Esophagus squamous epithelium (tissue), 5 donors: Measurements from ENCODE around the gene CNRIP1. TPM values are rescaled to one million over a fixed set of nuclear protein-coding genes. Genes with fewer than 3 reads are reported as not detected.

Experiments used
- DNase-seq: peaks from one replicate; lab custom pipeline; 2025; lab: John Stamatoyannopoulos, UW
- H3K27ac ChIP-seq, 4 donors: fragments of 200-600 bp; sonication (generic); one replicate each; pipeline ENCODE4 v1.5.1; 2016 to 2019; ENCODE audit warnings: mild to moderate bottlenecking in 1 of 4
- H3K27me3 ChIP-seq, 4 donors: fragments of 200-600 bp; sonication (generic); 1 replicate in 3 of 4; 2 replicates in 1 of 4; pipeline versions ENCODE4 v1.5.1 to v1.6.0; 2017 to 2021; ENCODE audit warnings: antibody characterized with exemption in 1 of 4
- H3K36me3 ChIP-seq, 3 donors: fragments of 200-600 bp; sonication (generic); one replicate each; pipeline ENCODE4 v1.5.1; 2016 to 2019
- H3K4me1 ChIP-seq, 3 donors: fragments of 200-600 bp; sonication (generic); one replicate each; pipeline ENCODE4 v1.5.1; 2017 to 2019
- H3K4me3 ChIP-seq, 4 donors: fragments of 200-600 bp; sonication (generic); 1 replicate in 3 of 4; 2 replicates in 1 of 4; pipeline ENCODE4 v1.5.1; 2016 to 2019; ENCODE audit warnings: mild to moderate bottlenecking in 2 of 4, moderate library complexity in 1 of 4
- H3K9me3 ChIP-seq, 3 donors: fragments of 200-600 bp; sonication (generic); one replicate each; pipeline ENCODE4 v1.5.1; 2016 to 2019
- POLR2A ChIP-seq, 4 donors: fragments of 450-650 bp; IDR thresholded peaks; one replicate each; pipeline ENCODE4 v1.6.1; 2017; ENCODE audit warnings: antibody characterized with exemption in 4 of 4, mild to moderate bottlenecking in 4 of 4, moderate library complexity in 3 of 4
- WGBS, 2 donors: methylation state at CpG; one replicate each; pipeline ENCODE4 v1.1.5; 2018; 5-methylcytosine and 5-hydroxymethylcytosine counted together
- intact Hi-C: fragments of 100-400 bp; cut with DNase I; formaldehyde crosslinking; loops from one replicate; pipeline ENCODE4 v1.15.0; 2022
- total RNA-seq, 4 donors: library from RNA; depleted of rRNA; stranded (reverse); fragments of >200 nt; gene quantifications; one replicate each; pipeline ENCODE4 v1.1.0, GENCODE V29; 2016
- TF ChIP-seq, protein P1 (sequence below), 6 experiments: fragments of 450-650 bp in 4 of 6; fragments of 200-600 bp in 2 of 6; sonication (generic) in 2 of 6; IDR thresholded peaks; one replicate each; pipeline ENCODE4 v1.5.1; 2016 to 2019; ENCODE audit warnings: antibody characterized with exemption in 6 of 6, mild to moderate bottlenecking in 4 of 6, moderate library complexity in 4 of 6
- donor health status: DM: yes; HTN: yes; CAD: no.

Gene CNRIP1
- total RNA-seq, 4 donors from 2014 or later, result 0.61 to 21.4 (median 5.0) TPM

DNA sequence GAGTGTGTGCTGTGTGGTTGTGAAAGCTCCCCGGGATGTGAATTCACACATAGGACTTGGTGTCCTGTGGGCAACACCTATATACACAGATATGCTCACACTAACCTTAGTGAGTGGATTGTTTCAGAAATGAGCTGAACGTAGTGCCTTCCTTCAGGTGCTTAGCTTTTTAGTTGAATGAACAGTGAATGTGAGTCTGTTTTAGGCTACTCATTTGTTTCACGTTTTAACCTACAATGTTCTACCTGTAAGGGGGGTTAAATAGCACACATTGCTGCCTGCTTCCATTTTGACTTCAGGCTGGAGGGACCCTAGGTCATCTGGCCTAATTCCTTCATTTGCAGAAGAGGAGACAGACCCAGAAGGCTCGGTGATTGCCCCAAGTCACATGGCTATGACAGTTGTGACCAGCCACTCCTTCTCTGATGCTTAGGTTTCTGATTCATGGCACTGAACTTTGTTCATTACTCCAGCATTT, 46.4 kb upstream of the CNRIP1 start:
- peak overlapping the region in 3 of 4 donors; percentile 15 to 53 (median 19) for H3K4me3 ChIP-seq

DNA sequence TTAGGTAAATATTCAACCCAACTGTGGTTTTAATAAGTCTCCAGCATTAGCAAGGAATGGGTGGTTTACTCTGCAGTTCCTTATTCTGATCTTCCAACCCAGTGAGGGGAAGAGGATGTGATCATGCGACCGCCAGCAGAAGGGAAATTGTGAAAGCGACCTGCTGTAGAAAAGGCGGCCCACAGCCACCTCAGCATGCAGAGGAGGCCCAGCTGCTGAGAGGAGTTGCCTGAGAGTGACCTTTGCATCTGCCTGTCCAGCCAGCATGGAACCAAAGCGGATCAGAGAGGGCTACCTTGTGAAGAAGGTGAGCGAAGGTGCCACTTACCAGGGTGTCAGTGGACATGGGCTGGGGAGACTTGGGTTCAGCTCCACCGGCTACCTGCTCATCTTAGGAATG, 45.3 kb upstream of the CNRIP1 start, which contains the start of gene PLEK:
PLEK (plus strand) TSS at position 196 of the 400 bp plus-strand sequence; CDS start at position 266, 70 bp downstream.
- no peaks in the 10 kb centered on the region for H3K36me3 ChIP-seq
- H3K4me1 ChIP-seq, result peaks cover 6 to 33% (median 11%) of the 10 kb centered on the region in 3 donors
- no peak for DNase-seq
- H3K9me3 ChIP-seq, result no peaks in the 10 kb centered on the region
- TF ChIP-seq, protein P1, sequence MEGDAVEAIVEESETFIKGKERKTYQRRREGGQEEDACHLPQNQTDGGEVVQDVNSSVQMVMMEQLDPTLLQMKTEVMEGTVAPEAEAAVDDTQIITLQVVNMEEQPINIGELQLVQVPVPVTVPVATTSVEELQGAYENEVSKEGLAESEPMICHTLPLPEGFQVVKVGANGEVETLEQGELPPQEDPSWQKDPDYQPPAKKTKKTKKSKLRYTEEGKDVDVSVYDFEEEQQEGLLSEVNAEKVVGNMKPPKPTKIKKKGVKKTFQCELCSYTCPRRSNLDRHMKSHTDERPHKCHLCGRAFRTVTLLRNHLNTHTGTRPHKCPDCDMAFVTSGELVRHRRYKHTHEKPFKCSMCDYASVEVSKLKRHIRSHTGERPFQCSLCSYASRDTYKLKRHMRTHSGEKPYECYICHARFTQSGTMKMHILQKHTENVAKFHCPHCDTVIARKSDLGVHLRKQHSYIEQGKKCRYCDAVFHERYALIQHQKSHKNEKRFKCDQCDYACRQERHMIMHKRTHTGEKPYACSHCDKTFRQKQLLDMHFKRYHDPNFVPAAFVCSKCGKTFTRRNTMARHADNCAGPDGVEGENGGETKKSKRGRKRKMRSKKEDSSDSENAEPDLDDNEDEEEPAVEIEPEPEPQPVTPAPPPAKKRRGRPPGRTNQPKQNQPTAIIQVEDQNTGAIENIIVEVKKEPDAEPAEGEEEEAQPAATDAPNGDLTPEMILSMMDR (IDR thresholded peaks at IDR 0.05), result no peak
- peak in 2 of 4 donors; percentile 57 to 76 for TF ChIP-seq POLR2A (IDR thresholded peaks at IDR 0.05)
- 60 to 77% methylated on average over 6 to 7 of the region's 7 CpGs for WGBS, 2 donors
- H3K27me3 ChIP-seq, result no peaks in the 10 kb centered on the region
- intact Hi-C loops, result no loop called here
- H3K4me3 ChIP-seq, result peak within 1 kb of the TSS in 3 of 4 donors; percentile 15 to 53 (median 19)
- H3K27ac ChIP-seq, result peak within 1 kb of the TSS in 3 of 4 donors; percentile 5 to 72 (median 47)

More for the DNA sequence above, 46.4 kb upstream of the CNRIP1 start:
- no peaks in the 10 kb centered on the region for H3K27me3 ChIP-seq
- WGBS, 2 donors, result 62 to 72% methylated on average over 4 of the region's 4 CpGs
- DNase-seq, result no peak
- no peaks in the 10 kb centered on the region for H3K36me3 ChIP-seq
- peaks cover 6 to 33% (median 11%) of the 10 kb centered on the region in 3 donors for H3K4me1 ChIP-seq
- no peaks in the 10 kb centered on the region for H3K9me3 ChIP-seq
- peak overlapping the region in 3 of 4 donors; percentile 5 to 62 (median 47) for H3K27ac ChIP-seq
- intact Hi-C loops, result no loop called here
- peak in 1 of 4 donors; percentile 22 for TF ChIP-seq POLR2A (IDR thresholded peaks at IDR 0.05)
- TF ChIP-seq, protein P1 (IDR thresholded peaks at IDR 0.05), result no peak

DNA sequence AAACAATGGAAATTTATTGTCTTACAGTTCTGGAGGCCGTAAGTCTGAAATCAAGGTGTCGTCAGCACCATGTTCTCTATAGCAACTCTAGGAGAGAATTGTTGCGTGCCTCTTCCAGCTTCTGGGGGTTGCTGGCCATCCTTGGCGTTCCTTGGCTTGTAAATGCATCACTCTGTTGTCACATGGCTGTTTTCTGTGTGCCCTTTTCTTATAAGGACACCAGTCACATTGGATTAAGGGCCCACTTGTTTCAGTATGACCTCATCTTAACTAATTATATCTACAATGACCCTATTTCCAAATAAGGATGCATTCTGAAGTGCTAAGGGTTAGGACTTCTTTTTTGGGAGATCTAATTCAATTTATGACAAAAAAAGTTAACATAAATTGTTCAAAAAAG, 44.0 kb upstream of the CNRIP1 start:
- WGBS, 2 donors, result 94 to 96% methylated on average over 4 of the region's 4 CpGs
- no peak overlapping the region for H3K27ac ChIP-seq
- DNase-seq, result no peak
- no peaks in the 10 kb centered on the region for H3K27me3 ChIP-seq
- H3K4me1 ChIP-seq, result peaks cover under 1 to 27% (median 5%) of the 10 kb centered on the region in 3 donors
- intact Hi-C loops, result loop anchor here (5.0 kb wide), 1 partner anchor 79 kb away; no protein-coding TSS in a partner anchor
- H3K36me3 ChIP-seq, result no peaks in the 10 kb centered on the region
- no peaks in the 10 kb centered on the region for H3K9me3 ChIP-seq
- TF ChIP-seq, protein P1 (IDR thresholded peaks at IDR 0.05), result no peak
- TF ChIP-seq POLR2A (IDR thresholded peaks at IDR 0.05), result no peak
- no peak overlapping the region for H3K4me3 ChIP-seq

DNA sequence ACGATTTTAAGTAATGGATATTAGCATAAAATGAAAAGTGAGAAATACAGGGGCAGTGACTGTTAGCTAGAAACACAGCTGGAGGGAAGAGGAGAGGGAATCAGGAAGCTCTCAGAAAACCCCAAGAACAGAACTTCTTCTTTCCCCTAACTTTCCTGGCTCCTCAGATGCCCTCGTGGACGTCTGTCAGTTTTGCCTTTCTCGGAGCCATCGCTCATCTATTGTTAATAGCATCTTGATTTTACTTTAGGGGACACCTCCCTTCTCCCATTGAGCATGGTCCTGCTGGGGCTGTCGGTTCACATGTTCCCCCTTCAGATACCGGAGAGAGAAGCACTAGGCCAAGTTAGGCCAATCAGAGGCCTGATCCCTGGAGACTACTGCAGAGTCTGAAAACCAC, 43.0 kb upstream of the CNRIP1 start:
- Histone ChIP-seq H3K27ac (peak overlapping the region in 1 of 4 donors; percentile 7), H3K27me3 (no peaks in the 10 kb centered on the region), H3K9me3 (no peaks in the 10 kb centered on the region), H3K4me1 (peaks cover 0 to 22% (median under 1%) of the 10 kb centered on the region in 3 donors), H3K36me3 (no peaks in the 10 kb centered on the region), H3K4me3 (no peak overlapping the region)
- intact Hi-C loops, result loop anchor here (5.0 kb wide), 1 partner anchor 80 kb away; no protein-coding TSS in a partner anchor
- TF ChIP-seq, protein P1 (IDR thresholded peaks at IDR 0.05), result no peak
- TF ChIP-seq POLR2A (IDR thresholded peaks at IDR 0.05), result no peak
- DNase-seq, result no peak
- WGBS, 2 donors, result 82 to 87% methylated on average over 6 of the region's 7 CpGs

DNA sequence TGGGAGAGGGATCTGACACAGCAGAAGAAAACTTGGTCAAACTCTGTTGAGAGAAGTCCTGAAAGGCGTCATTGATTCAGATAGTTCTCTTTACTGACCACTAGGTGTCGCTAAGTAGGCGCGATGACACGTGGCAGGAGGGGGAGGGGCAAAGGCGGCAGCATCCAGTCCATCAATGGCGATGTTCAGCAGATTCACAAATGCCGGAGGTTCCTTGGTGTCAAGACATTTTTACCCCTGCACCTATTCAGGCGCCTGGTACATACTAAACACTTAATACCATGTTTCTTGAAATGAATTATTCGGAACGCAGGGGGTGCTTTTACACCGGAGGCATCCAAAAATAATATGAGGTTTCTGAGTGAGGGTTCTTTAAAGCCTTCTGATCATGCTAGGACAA, 42.3 kb upstream of the CNRIP1 start:
- peak; percentile 8 for DNase-seq
- no peaks in the 10 kb centered on the region for H3K36me3 ChIP-seq
- peak overlapping the region in 1 of 4 donors; percentile 13 for H3K27ac ChIP-seq
- H3K9me3 ChIP-seq, result no peaks in the 10 kb centered on the region
- TF ChIP-seq, protein P1 (IDR thresholded peaks at IDR 0.05), result peak; percentile 55 to 86 (median 82)
- no peak for TF ChIP-seq POLR2A (IDR thresholded peaks at IDR 0.05)
- WGBS, 2 donors, result 19 to 20% methylated on average over 12 of the region's 12 CpGs
- peaks cover 0 to 18% (median 0%) of the 10 kb centered on the region in 3 donors for H3K4me1 ChIP-seq
- intact Hi-C loops, result loop anchor here (5.0 kb wide), 1 partner anchor 80 kb away; no protein-coding TSS in a partner anchor
- H3K27me3 ChIP-seq, result no peaks in the 10 kb centered on the region
- H3K4me3 ChIP-seq, result peak overlapping the region in 1 of 4 donors; percentile 49
